ENCODE data around the gene MRPL34.

MRPL34 gene

GRCh38 chr19:17306285-17306714 lies 628 bp downstream of the MRPL34 start:
- no peaks in the 10 kb centered on the region for H3K36me3 ChIP-seq (ENCODE audit: insufficient read depth)
- no peak for TF ChIP-seq CTCF (conservative IDR thresholded peaks at IDR 0.05; ENCODE audit: low read depth, low read length)
- H3K4me1 ChIP-seq (ENCODE audit: low read depth, poor library complexity, severe bottlenecking): peaks cover 44% of the 10 kb centered on the region
- H3K4me2 ChIP-seq: peak overlapping the region; percentile 70
- H2AFZ ChIP-seq (ENCODE audit: low read depth): peak overlapping the region; percentile 55
- H4K20me1 ChIP-seq (ENCODE audit: insufficient read depth): no peaks in the 10 kb centered on the region
- no peak overlapping the region for H3K4me3 ChIP-seq (IDR thresholded peaks at IDR 0.05; ENCODE audit: insufficient read depth, low read depth, low read length)
- H3K9ac ChIP-seq: peak overlapping the region; percentile 71
- no peaks in the 10 kb centered on the region for H3K27me3 ChIP-seq (ENCODE audit: insufficient read depth, low read depth)
- H3K27ac ChIP-seq: peak overlapping the region; percentile 65
- peaks cover 37% of the 10 kb centered on the region for H3K79me2 ChIP-seq (ENCODE audit: insufficient read depth, low read depth)

- no peaks in the 10 kb centered on the region for H3K36me3 ChIP-seq (ENCODE audit: insufficient read depth)
- no peaks in the 10 kb centered on the region for H3K27me3 ChIP-seq (ENCODE audit: insufficient read depth, low read depth)
- no peak for TF ChIP-seq CTCF (conservative IDR thresholded peaks at IDR 0.05; ENCODE audit: low read depth, low read length)
- H3K4me1 ChIP-seq (ENCODE audit: low read depth, poor library complexity, severe bottlenecking): peaks cover 38% of the 10 kb centered on the region
- no peak overlapping the region for H3K4me3 ChIP-seq (IDR thresholded peaks at IDR 0.05; ENCODE audit: insufficient read depth, low read depth, low read length)
- H2AFZ ChIP-seq (ENCODE audit: low read depth): no peak overlapping the region
- no peak overlapping the region; the same call in 1 of the 2 replicates for H3K4me2 ChIP-seq
- H4K20me1 ChIP-seq (ENCODE audit: insufficient read depth): no peaks in the 10 kb centered on the region
- H3K27ac ChIP-seq: no peak overlapping the region
- H3K9ac ChIP-seq: no peak overlapping the region
- H3K79me2 ChIP-seq (ENCODE audit: insufficient read depth, low read depth): peaks cover 39% of the 10 kb centered on the region
Observed at GRCh38 chr19:17307876-17308377, 2.3 kb downstream of the MRPL34 start.

- no peaks in the 10 kb centered on the region for H3K36me3 ChIP-seq (ENCODE audit: insufficient read depth)
- no peaks in the 10 kb centered on the region for H3K27me3 ChIP-seq (ENCODE audit: insufficient read depth, low read depth)
- no peak within 1 kb of the TSS for H3K27ac ChIP-seq
- H3K4me1 ChIP-seq (ENCODE audit: low read depth, poor library complexity, severe bottlenecking): peaks cover 29% of the 10 kb centered on the region
- no peaks in the 10 kb centered on the region for H4K20me1 ChIP-seq (ENCODE audit: insufficient read depth)
- peak within 1 kb of the TSS; percentile 55; the same call in 1 of the 2 replicates for H3K9ac ChIP-seq
- peak within 1 kb of the TSS; percentile 55; the same call in 1 of the 2 replicates for H2AFZ ChIP-seq (ENCODE audit: low read depth)
- TF ChIP-seq CTCF (conservative IDR thresholded peaks at IDR 0.05; ENCODE audit: low read depth, low read length): no peak
- H3K79me2 ChIP-seq (ENCODE audit: insufficient read depth, low read depth): peaks cover 39% of the 10 kb centered on the region
- H3K4me3 ChIP-seq (IDR thresholded peaks at IDR 0.05; ENCODE audit: insufficient read depth, low read depth, low read length): no peak within 1 kb of the TSS
- peak within 1 kb of the TSS; percentile 69 for H3K4me2 ChIP-seq
Observed at GRCh38 chr19:17309198-17309964, 3.7 kb downstream of the MRPL34 start, which contains the start of gene DDA1. Gene DDA1 (plus strand): TSS chr19:17309563. CDS start chr19:17309655, 92 bp downstream.

GRCh38 chr19:17309965-17310461 lies 4.3 kb downstream of the MRPL34 start:
- H3K4me2 ChIP-seq: peak overlapping the region; percentile 63
- no peak overlapping the region for H3K4me3 ChIP-seq (IDR thresholded peaks at IDR 0.05; ENCODE audit: insufficient read depth, low read depth, low read length)
- H4K20me1 ChIP-seq (ENCODE audit: insufficient read depth): no peaks in the 10 kb centered on the region
- H3K4me1 ChIP-seq (ENCODE audit: low read depth, poor library complexity, severe bottlenecking): peaks cover 22% of the 10 kb centered on the region
- TF ChIP-seq CTCF (conservative IDR thresholded peaks at IDR 0.05; ENCODE audit: low read depth, low read length): no peak
- no peak overlapping the region for H3K27ac ChIP-seq
- no peaks in the 10 kb centered on the region for H3K36me3 ChIP-seq (ENCODE audit: insufficient read depth)
- no peak overlapping the region for H2AFZ ChIP-seq (ENCODE audit: low read depth)
- no peaks in the 10 kb centered on the region for H3K27me3 ChIP-seq (ENCODE audit: insufficient read depth, low read depth)
- H3K9ac ChIP-seq: peak overlapping the region; percentile 55; the same call in 1 of the 2 replicates
- H3K79me2 ChIP-seq (ENCODE audit: insufficient read depth, low read depth): peaks cover 39% of the 10 kb centered on the region

Data from KMS-11 (cell line).